ENCODE results near the gene ITPR2.

Gene ITPR2

GRCh38 chr12:26499979-26500640 lies 332.9 kb downstream of the ITPR2 start:
- peak; percentile 10 to 14 for DNase-seq

GRCh38 chr12:26496170-26496569 lies 336.8 kb downstream of the ITPR2 start:
- DNase-seq = no peak

DNA sequence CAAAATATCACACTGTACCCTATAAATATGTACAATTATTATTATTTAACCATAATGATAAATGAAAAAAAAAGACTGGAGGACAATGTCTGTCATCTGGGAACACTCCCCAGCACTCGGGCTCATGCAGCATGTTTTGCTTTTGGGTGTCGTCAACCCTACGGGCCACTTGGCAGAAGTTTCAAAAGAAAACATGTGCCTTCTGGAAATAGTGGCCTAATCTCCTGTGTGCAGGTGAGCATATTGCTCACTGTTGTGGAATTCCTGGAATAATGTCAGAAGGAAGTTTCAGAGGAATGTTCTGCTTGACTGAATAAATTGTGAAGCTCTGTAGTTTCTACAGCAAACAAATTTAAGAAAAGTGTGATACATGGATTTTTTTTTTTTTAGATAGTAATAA lies 339.3 kb downstream of the ITPR2 start:
- no peak for DNase-seq

- DNase-seq = no peak
These were observed 340.6 kb downstream of the ITPR2 start for GRCh38 chr12:26492406-26492805.

DNA sequence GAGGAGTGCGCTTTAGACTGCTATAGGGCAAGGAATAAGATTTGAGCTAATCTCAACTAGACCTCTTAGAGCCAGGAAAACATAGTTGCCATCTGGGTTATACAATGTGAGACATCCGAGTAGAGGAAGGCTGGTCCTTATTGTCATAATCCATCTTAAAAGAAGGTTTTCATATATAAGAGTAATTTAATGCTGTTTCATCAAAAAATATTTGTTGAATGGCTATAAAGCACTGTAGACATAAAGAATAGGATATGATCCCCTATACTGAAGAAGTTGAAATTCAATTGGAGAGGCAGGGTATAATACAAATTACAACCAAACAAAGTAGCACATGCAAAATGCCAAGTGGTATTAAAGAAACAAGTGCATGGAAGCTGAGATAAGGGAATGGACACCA lies 343.1 kb downstream of the ITPR2 start:
- DNase-seq = no peak

DNA sequence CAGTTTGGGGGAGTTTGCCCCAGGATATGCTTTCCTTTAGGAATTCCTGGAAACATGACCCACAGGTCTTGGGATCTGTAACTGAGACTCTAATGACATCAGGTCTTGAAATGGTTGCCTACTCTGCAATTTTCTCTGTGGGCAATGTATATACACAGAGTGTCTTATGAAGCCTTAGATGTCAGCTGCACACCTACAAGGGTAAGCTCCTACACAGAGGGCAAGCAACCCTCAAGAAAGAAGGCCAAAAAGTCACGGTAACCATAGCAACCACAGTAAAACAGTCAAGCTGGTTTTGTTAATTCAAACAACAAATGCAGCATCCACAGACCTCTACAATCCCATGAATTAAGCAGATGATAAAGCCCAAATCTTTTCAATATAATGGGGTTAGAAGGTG lies 344.6 kb downstream of the ITPR2 start:
- DNase-seq = no peak

- peak; percentile 77 to 93 for DNase-seq
These were observed 359.7 kb downstream of the ITPR2 start for GRCh38 chr12:26473291-26473690.

DNA sequence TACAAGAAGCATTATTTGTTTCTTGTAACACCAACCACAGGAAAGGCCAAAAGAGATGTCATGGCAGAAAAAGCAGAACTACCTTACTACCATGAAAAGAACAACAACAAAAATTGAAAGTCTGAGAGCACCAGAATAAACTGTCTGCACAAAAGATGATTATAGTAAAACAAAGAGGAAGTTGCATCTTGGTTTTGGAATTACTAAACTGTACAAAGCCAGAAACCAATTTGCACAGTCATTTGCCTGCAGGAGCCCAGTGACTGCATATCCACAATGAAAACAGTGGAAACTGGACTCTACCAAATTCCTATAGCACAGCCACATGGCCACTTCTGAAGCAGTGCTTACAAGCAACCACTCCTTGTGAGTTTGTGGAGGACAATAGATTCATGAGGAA lies 361.4 kb downstream of the ITPR2 start:
- DNase-seq = peak; percentile 86 to 94

DNA sequence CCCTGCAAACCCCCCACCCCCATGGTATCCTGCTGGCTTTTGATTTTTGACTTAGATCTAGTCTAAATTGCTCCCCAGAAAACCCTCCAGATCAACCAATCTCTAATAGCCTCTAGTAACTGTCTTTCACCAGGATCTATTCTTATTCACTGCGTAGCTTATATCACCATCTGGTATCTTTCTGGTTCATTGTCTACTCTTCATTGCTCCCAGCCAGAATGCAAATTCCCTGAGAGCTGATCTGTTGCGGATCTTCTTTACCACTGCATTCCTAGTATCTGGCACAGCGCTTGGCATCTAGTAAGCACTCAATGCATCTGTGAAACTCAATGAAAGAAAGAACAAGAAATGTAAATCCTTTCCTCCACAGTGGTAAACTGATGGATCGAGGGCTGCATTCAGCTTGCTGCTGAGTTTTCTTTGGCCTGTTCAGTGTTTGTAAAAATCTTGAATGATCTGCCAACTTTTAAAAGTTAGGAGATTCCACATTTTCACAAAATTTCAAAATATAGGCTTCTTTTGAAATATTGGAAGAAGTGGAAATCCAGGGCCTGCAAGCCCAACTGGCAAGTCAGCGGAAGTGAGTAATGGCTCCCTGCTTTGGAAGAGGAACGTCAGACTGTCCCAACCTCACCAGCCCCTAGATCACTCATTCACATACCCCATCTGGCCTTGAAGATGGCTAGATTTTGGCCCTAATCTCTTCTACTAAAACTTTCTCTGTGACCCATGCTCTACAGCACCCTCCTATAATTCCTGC lies 363.4 kb downstream of the ITPR2 start:
- peak; percentile 90 to 93 for DNase-seq

DNA sequence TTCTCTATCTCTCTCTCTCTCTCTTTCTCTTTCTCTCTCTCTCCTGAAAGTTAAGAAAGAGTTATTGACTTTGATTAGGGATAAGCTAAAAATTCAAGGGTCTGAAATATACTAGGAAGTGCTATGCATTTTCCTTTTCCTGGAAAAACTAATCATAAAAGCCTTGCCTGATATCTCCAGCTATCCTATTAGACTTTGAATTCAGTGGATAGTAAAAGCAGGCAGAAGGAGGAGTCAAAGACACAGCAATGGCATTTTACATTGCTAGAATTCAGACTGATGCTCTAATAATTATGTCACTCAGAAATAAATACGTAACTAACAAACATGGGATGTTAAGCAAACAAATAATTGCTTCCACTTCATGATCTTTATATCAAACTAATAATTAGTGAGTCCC lies 365.6 kb downstream of the ITPR2 start:
- no peak for DNase-seq

- no peak for DNase-seq
These were observed 366.3 kb downstream of the ITPR2 start for GRCh38 chr12:26466726-26467125.

- DNase-seq = no peak
These were observed 367.4 kb downstream of the ITPR2 start for GRCh38 chr12:26465419-26466097.

DNA sequence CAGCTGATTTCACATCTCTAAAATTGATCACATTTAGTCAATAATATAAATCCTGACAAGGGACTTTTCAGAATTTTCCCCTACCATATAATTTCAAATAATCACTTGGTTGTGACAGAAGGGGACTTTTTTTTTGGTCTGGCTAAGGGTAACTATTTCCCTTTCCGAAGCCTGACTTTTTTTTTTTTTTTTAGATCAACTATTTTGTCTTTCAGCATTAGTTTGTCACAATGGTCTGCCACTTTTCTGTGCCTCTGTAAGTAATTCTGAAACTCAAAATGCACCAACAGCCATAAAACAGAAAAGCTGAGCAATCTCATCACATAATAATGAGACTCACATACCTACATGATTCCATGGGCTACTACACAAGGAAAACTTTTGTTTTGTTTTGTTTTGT lies 371.2 kb downstream of the ITPR2 start:
- DNase-seq = peak; percentile 60 to 72

DNA sequence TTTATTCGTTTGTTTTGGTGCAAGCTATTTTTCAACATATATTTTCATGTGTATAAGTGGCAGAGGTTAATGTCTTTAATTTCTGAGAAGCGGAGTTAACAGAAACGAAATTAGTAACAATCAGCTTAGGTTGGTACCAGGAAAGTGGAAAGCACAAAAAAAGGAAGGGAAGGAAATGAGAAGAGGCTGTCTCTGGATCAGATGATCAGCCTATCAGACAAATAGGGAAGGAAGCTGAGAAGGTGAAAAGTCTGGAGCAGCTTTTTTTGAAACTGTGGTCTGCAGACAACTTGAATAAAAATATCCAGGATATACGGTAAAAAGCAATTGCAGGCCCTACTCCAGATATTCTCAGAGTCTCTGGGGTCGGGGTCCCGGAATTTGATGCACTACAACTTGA lies 372.6 kb downstream of the ITPR2 start:
- peak; percentile 29 to 43 for DNase-seq

GRCh38 chr12:26455936-26456574 lies 376.9 kb downstream of the ITPR2 start:
- DNase-seq = no peak

DNA sequence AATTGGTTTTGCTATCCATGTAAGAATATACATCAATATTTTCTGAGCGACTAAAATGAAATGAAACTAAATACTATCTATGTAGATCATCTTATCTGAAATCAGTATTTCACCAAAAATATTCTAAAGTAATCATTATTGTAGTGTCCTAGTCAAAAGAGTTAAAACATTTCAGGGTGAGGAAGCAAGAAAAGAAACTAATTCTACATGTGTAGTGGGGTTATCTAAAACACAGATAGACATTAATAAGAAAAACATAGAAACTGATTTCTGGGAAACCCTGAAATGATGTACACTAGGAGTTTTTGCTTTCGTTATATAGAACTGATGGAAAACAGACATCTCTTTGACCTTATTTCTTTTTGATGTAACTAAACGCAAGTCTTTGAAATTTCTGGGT lies 379.7 kb downstream of the ITPR2 start:
- DNase-seq = no peak

GRCh38 chr12:26452511-26452910 lies 380.5 kb downstream of the ITPR2 start:
- peak; percentile 19 to 43 for DNase-seq

- no peak for DNase-seq
These were observed 381.2 kb downstream of the ITPR2 start for GRCh38 chr12:26451763-26452162.

- DNase-seq = no peak
These were observed 387.1 kb downstream of the ITPR2 start for GRCh38 chr12:26445909-26446308.

DNA sequence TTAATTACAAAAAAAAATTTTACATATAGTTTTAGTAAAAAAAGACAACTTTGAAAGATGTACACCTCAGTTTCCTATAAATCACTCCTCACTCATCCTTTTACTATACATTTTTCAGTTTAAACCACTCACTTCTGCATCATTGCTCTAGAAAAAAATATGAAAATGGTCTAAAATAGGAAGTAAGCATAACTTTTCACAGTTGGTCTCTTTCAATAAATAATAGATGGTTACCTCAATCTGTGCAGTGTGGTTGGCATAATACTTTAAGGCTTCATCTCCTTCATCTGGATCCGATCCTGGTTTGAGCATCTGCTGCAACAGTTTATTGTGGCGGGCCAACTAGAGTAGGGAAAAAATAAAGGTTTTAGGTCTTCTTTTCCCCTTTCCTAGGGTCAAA lies 389.7 kb downstream of the ITPR2 start:
- no peak for DNase-seq

- no peak for DNase-seq
These were observed 391.6 kb downstream of the ITPR2 start for GRCh38 chr12:26441434-26441833.

DNA sequence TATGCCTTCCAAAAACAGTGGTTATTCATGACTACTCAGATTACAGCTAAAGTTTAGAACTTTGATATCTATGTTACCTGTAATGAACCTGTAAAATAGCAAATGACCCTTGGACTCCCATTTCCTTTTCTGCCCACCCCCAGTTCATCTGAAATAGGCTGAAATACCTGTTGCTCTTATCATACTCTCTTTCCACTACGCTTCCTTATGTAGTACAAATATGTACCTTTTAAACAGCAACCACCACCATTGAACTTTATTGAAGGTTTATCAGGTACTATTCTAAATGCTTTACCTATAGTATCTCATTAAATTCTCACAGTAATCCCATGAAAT lies 398.0 kb downstream of the ITPR2 start:
- DNase-seq = no peak

GRCh38 chr12:26434299-26435068 lies 398.5 kb downstream of the ITPR2 start:
- DNase-seq = peak; percentile 70 to 71
